Stimulated activated CD4-positive, alpha-beta T cell treated with anti-CD3 and anti-CD28 coated beads, Interleukin-4, amount 100 ng/mL, for 1 hour (primary cell): Measurements from ENCODE around the gene TMEM115.
A peak's percentile ranks its signal among the peaks of the same experiment; 100 is the strongest.

Experiments used
- DNase-seq: peaks from one replicate; pipeline ENCODE4 v3.0.0-alpha.2; 2020

The TMEM115 gene

DNA sequence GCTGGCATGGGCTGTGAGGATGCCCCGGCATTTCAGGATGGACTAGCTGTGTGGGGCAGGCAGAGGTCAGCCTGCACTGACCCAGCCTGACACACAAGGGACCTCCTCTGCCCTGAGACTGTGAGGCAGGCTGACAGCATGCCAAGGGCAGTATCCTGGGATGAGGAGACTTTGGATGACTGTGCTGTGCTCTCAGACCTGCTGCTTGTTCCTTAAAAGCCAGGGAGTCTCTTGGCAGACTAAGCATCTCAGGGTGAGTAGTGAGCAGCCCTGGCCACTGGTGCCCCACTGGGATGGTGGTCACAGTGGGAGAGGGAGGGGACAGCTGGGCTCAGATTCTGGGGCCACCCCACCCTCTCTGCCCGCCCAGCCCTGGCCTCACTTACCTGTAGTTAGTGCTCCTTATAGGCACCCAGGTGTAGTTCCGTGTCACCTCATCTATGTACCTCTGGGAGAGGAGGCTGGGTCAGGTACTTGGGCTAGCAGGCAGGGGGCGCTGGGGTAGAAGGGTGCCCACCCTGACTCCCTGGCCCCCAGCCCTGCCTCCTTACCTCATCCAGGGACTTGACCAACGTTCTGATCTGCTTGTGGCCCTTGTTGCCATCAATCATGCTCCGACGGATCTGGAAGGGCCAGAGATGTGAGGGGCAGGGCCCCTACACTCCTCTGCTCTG, 16.1 kb upstream of the TMEM115 start:
- no peak for DNase-seq

DNA sequence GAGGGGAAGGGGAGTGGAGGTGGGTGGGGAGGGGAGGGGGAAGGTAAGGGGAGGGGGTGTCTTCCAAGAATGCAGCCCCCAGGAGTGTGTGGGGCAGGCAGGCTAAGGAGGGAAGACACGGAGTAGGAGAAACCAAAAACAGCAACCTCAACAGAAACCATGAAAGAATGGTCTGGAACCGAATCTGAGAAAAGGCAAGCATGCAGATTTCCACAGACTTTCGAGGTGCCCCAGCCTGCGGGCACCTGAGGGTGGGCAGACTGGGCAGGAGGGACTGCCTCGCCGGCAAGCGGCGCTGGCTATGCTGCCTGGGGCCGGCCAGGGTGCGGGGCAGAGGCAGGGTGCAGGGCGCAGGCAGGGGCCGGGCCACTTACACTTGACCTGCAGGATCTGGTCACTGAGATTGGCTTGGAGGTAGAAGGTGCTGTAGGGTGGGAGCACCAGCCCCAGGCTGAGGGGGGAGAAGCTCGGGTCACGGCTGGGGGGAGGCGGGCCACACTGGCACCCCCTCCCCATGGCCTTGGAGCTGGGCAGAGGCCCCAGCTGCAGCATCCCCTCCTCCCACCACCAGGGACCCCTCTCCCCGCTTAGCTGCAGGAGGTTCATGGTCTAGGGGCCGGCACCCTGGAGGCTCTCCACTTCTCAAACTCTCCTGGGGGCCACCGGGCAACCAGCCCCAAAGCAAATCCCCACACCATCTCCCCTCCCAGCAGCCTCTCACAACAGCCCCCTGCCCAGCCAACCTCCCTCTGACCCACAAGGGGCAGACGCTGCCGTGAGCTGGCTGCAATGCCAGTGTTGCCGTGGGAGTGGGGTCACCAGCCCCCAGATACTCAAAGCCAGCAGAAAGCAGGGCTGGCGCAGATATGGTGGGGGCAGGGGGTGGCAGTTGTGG, 15.3 kb upstream of the TMEM115 start:
- DNase-seq = no peak

DNA sequence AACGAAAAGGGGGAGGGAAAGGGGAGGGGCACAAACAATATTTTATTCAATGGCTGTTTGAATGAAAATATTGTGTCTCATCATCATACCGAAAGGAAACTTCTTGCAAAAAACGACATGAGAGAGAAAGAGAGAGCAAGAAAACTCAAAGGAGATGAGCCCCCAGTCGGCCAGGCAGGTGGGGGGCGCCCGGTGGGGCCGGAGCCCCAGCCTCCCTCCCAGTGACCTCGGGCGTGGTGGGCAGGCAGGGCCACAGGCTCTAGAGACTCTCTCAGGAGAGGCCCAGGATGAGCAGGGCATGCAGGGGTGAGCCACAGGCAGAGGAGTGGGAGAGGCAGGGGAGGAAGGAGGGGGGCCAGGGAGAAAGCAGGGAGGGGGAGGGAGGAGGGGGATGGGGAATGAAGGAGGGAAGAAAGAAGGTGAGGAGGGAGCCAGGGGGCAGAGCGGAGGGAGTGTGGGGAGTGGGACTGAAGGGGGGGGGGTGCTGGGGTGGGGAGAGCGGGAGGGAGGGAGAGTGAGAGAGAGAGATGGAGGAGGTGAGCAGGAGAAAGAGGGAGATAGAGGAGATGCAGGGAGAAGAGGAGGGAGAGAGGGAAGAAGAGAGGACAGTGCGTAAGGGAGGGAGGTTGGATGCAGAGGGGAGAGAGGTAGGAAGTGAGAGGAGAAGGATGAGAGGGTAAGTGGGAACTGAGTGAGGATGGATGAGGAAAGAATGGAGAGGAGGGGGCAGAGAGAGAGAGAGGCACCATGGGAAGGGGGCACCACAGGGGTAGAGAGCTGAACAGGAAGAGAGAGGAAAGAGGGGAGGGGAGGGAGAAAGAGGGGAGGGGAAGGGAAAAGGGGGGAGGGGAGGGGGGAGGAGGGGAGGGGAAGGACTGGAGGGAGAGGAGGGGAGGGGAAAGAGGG, 14.1 kb upstream of the TMEM115 start:
- no peak for DNase-seq

DNA sequence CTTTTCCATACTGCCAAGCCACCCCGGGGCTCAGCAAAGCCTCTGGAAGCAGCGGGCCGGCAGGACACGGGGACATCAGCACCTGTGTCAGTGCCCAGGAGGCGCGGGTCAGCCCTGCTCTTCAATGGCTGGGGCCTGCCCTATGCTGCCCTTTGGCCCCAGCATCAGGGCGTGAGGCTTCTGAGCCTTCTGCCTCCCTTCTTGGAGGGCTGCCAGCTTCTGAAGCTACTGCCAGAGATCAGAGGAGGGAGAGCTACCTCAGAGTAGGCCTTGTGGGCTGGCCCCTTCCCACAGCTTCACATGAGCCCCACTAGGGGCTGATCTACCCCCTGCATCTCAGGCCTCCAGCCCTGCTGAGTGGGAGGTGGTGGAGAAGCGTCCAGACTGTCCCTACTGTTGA, 13.0 kb upstream of the TMEM115 start:
- DNase-seq = no peak

DNA sequence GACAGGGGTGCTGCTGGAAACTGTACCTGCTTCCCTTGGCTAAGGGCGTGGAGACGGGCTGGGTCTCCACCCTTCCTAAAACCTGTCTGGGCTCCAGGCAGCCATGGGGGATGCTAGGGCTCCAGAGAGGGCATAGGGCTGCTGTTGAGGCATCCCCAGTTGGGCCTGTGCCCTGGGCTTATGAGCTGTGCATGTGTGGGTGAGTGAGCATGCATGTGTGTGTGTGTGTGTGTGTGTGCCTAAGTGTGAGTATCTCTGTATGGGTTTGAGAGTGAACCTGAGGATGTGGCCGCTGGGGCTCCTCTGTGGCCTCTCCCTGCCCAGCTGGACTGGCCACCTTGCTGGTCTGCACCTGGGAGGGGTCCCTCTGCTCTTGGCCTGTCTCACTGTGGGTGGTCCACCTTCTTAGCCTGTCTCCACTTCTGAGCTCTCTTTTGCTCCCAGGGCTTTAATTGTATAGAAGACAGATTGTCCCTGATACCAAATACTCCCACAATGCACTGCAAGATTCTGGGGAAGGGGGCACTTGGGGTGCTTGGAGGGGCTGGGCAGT, 11.9 kb upstream of the TMEM115 start:
- no peak for DNase-seq

DNA sequence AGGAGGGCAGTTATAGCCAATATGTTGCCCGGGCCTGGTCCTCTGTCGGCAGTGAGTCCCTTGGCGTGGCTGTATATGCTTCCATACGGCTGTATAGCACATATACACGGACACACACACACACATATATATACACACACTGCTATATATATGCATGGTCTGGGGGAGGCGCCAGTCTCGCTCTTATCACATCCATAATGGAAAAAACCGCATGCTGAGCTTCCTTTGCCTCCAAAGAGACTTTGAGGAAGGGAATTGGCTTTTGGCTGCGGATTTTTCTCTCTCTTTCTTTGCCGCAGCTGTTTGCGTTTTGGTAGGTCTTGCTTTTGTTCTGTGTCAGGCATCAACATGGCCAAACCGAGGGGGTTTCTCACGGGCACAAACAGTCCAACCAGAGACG, 11.3 kb upstream of the TMEM115 start:
- no peak for DNase-seq

DNA sequence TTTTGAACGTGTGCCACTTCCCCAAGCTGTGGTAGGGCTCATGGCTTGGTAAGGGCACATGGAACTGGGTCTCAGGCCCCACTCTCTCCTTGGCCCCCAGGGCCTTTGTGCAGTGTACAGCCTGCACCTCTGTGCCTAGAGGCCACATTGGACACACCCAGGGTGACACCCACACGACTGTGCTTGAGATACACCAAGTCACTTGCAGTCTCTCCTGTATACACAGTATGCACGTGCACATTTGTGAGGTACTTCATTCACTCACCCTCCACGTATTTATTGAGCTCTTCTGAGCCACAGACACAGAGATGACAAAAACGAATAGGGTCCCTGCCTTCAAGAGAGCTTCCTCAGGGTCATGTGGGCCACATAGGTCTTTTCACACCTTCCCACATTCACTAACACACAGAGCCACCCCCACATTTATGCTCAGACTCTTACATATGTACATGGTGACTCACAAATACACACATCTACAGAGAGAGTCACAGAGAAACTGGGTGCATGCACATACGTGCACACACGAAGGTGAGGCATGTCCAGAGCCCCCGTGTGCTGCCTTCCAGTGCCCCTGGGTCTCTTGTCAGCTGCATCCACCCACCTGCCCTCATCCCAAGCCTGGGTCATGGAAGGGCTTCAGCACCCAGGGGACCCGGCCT, 9.8 kb upstream of the TMEM115 start:
- DNase-seq = no peak

DNA sequence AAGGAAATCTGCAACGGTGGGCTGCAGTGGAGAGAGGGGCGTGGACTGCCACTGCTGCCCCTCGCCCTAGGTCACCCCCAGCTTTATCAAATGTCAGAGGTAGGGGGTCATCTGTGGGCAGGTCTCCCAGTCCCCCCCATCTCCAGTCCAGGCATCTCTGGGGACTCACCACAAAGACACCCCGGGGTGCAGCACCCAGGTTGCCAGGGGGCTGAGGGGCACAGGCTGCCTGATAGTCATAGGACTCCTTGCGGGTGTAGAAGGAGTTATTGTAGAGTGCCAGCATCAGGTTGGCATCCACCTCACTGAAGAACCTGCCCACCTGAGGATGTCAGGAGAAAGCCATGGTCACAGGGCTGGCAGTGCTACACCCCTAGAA, 6.5 kb upstream of the TMEM115 start:
- DNase-seq = no peak

DNA sequence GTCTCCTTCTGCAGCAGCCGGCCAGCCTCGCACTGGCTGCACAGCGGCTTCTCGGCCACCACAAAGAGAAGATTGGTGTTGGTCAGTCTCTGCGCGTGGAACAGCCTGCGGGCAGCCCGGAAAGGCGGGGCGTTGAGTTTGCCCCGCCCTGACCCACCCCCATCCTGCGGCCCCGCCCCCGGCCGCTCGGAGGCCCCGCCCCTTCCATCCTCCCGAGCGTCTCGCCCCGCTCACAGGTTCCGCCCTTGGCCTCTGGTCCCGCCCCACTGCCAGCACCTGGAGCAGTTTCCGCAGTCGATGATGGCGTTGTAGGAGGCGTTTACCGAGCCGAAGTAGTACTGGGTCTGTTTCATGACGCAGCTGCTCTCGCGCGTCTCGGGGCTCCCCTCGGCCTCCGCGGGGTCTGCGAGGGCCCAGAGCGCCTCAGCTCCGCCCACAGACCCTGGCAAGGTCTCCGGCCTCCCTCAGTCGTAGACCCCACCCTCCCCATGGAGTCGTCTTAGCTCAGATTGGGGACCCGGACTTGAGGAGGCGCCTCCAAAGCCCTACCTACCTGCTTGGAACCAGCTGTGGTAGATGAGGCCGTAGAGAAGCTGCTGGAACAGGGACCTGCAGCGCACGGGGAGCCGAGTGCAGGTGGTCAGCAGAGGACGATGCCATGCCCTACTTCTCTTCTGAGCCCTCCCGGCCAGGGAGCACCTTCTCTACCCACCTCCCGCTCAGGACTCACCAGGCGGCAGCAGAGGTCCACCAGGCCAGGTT, 5.9 kb upstream of the TMEM115 start:
- peak; percentile 96 for DNase-seq

DNA sequence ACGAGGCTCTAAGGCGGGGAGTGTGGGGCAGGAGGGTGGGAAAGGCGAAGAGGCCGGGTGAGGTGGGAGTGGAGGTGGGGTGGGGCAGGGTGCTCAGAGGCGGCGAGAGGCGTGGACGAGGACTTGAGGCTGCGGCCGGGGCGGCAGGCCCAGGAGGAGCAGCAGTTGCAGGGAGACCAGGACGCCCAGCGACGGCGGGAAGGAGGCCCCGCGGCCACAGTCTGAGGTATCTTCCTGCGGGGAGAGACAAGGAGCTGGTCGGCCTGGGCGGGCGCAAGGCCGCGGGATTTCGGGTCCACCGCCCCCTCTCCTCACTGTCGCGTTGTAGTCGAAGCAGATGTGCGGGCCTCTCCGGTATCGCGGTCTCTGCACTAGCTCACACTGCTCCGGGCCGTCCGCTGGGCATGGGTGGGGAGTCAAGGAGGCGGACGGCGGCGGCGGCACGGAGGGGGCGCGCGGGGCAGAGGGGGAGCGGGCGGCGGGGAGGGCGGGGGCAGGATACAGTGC, 5.3 kb upstream of the TMEM115 start:
- DNase-seq = no peak

DNA sequence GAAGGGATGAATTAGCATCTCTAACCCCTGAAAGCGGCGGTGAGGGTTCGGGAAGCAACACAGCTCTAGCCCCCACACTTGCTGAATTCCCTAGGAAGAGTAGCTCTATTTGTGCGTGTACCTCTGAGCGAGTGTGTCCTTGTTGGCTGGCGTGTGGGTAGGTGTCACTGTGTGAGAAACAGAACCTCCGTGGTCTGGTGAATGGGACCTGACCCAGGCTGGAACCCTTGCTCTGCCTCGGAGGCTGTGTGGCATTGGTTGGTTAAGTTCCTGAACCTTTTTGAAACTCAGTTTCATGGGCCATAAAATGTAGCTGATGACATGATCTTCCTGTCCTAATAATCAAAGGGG, 414 bp upstream of the TMEM115 start:
- DNase-seq = no peak

DNA sequence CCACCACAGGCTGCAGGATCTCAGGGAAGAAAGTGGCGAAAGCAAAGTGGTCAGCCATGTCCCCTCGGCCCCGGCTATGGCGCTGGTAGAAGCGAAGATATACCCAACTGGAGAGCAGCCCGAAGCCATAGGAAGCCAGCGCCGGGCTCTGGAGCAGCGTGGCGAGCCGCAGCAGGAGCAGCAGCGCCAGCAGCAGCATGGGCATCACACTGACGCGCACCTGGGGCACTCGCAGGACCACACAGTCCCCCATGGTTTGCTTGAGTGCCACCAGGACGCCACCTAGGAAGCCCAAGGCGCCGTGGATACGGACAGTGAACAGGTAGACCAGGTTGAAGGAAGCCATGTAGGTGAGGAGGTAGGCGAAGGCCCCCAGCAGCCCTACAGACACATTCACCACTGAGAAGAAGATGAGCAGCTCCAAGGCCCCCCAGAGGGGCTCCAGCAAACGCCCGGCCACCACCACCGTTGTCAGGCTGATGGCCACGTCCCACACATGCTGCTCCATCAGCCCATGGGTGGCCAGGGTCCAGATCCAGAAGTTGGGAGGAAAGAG, 888 bp downstream of the TMEM115 start:
- DNase-seq = no peak

DNA sequence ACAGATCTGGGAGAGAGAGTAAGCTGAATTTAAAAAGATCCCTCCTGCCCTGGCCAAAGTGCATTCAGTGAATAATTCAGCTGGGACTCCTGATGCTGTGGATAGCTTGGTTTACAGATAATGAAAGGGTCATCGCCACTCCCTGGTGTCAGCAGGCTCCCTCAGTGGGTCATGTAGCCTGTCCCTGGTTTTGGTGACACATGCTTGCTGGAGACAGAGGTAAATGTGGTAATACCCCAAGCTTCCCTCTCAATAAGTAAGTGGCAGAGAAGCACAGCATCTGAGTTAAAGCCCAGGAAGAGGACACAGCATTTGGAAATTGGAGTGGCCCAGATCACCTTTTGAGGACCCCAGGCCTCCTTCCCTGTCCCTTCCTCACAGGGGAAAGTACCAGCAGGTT, 1.8 kb downstream of the TMEM115 start:
- no peak for DNase-seq

DNA sequence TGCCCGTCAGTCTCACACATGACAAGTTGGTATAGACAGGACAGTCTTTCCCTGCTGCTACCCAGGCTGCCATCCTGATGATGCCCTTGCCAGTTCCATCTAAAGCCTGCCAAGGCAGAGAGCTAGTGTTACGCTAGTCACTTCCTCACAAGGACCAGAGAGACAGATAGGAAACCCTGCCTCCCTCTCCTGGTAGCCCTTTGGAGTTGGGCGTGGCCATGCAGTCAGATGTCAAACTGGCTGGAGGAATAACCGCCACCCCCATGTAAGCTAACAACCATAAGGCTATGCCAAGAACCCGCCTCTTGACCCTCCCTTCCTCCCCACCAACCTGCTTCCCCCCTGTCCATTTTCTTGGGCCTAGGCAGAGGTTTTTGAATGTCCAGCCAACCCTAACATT, 2.8 kb downstream of the TMEM115 start:
- DNase-seq = no peak

DNA sequence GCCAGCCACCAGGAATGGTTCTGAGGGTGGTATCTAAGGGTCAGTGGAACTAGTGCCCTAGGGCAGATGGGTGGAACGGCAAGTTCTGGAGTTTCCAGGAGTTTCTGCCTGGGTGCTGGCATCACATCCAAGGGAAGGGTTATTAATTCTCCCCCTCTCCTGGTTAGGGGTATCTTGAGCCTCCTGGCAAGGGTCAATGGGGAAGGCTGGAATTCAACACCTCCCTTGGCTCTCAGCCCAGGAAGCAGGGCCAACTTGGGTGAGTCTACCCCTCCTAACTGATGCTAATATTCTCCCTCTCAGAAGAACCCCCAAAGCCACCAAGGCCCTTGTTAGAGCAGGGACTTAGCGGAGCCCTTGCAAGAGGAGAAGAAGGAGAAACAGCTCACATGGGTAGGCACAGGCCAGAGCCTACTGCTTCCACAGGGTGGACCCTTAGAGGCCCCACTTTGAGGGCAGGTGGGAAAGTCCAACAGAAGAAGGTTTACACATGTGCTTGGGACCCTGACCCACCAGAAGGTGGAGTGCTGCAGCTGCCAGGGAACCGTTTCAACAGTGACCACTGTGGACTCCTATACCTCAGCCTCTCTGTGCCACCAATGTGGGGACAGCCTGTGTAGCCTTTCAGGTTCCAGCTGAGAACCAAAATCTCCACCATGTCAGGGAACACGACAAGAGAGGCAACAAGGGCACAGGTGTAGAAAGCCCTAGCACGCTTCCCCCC, 3.3 kb downstream of the TMEM115 start:
- no peak for DNase-seq

DNA sequence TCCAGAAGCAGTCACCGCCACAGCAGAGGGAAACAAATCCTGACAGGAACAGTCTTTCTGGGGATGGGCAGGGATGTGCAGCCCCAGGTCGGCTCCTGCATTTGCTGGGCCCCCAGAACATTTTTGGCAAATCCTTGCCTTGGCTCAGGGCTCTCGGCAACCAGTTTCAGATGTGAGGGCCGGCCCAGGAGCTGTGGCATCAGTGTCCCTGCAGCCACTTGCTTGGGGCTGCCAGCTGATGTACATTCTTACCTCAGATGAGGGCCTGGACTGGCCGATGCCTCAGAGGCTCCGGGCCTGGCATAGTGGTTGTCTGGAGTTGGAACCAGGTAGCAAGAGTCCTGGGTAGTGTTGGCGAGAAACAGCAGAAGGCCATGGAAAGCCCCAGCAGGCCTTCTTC, 4.5 kb downstream of the TMEM115 start:
- DNase-seq = no peak

DNA sequence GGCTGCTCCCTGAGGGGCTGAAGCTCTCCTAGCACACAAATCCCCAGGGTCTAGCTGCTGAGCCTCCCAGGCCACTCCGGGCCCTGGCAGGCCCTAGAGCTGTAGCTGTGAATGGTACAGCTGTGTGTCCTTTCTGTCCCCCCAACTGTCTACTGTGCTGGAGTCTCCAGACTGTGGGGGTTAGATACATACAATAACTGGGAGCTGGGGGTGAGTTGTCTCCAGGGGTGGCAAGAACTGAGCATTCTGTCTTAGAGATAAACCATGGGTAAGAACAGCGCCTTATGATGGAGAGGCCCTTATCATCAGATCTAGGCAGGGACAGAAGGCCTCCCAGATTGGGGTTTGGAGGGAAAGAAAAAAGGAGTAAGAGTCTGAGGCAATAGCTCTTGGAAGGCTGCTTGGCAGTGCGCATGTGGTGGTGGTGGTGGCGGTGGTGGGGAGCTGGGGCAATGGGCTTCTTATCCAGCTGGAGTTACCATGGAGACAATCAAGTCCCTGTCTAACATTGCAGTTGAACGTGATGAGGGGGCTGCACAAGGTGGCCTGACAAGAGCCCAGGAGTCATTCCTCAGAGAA, 5.0 kb downstream of the TMEM115 start:
- DNase-seq = no peak

DNA sequence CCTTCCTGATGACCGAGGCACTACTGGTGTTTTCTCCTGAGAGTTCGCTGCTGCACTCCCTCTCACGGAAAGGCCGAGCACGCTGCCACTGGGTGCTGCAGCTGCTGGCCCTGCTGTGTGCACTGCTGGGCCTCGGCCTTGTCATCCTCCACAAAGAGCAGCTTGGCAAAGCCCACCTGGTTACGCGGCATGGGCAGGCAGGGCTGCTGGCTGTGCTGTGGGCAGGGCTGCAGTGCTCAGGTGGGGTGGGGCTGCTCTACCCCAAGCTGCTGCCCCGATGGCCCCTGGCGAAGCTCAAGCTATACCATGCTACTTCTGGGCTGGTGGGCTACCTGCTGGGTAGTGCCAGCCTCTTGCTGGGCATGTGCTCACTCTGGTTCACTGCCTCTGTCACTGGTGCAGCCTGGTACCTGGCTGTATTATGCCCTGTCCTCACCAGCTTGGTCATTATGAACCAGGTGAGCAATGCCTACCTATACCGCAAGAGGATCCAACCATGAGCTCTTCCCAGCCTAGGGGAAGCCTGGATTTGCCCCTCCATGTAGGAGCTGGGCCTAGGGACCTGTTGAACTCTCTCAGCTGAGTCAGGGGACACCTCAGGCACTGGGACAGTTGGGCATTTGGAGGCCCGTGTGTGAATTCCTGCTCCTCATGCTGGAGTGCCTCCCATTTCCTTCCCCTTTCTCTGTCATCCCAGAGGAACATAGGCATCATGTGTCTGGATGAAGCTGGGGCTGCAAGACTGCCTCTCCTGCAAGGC, 5.9 kb downstream of the TMEM115 start:
- DNase-seq = no peak

DNA sequence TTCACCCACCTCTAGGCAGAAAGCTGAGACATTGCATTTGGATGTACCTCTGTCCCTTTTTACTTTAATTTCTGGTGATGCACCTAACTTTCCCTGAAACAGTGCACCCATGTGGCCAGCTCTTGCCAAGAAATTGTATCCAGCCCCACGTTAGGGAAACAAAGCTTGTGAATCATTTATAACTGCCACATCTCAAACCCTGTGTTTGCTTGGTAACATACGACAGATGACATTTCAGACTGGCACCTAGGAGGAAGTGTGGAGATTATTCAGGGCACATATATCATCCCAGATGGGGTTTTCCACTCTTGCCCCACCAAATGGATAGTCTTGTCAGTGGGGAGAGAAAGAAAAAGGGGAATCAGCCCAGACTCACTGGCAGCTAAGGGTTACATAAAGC, 6.5 kb downstream of the TMEM115 start:
- DNase-seq = no peak

DNA sequence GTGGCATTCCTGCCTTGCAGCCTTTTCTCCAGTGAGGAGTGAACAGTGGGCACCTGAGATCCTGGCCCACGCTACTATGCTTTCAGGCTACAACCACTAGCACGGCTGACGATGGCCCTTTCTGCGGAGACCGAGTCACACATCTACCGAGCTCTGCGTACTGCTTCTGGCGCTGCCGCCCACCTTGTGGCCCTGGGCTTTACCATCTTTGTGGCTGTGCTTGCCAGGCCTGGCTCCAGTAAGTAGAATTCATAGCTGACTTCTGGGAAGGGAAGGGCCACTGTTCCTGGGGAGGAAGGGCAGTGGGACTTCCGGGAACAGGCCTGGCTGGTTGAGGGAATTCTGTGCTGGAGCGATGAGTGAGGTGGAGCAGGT, 8.0 kb downstream of the TMEM115 start:
- DNase-seq = no peak
